Measurements from ENCODE around the gene PRG2.
"Not testable (repeated sequence)": the region's sequence is repeated elsewhere in the genome, so short reads cannot be mapped to it uniquely, and the experiment has no call there.

Gene PRG2

DNA sequence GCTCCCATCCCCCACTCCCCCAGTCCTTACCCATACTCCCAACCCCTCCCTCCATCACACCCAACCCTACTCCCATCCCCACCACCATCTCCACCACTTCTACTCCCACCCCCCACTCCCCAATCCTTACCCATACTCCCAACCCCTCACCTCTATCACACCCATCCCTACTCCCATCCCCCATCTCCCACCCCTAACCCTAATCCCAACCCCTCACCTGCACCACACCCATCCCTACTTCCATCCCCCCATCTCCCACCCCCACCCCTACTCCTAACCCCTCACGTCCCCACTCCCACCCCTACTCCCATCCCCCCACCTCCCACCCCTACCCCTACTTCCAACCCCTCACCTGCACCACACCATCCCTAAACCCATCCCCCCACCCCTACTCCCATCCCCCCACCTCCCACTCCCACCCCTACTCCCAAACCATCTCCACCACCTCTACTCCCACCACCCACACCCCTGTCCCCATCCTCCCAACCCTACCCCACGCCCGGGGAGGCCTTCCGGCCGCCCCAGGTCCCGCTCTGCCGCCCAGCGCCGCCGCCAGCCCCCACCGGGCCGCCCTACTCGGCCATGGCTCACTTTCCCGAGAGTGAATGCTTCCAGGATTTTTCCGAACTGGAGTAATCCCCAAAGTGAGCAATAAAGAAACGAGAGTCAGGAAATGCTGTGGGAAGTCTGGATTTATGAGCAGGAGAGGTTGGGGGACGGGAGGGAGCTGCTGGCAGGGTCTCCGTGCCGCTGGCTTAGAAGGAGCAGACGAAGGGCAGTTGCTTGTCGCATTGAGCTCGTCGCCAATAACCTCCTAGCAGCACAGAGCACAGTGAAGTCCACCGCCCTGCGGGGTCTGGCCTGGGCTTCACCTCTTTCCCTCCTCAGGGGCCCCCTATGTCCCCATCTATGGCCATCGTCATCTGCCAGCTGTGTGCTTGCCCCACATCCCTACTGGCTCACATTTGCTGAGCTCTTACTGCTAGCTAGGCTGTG lies 14.1 kb downstream of the PRG2 start:
- no peak for DNase-seq
- no peak for TF ChIP-seq GATA1 (IDR thresholded peaks at IDR 0.05; ENCODE audit: low read depth, low read length)

DNA sequence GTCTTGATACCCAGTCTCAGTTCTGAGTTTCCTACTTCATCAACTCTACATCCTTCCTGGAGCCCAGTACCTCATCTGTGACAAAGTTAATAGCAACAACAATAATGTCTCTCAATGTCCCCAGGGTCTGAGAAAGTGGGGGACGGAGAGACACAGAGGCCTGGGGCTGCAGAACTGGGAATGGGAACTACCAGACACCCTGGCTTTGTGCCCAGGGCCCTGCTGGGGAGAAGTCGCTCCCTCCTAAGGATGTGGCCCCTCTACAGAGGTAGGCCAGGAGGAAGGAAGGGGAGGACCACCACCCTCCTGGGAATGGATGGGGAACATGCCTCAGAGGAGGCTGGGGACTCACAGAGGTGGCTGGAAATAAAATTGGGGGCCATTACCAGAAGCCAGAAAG lies 15.0 kb downstream of the PRG2 start:
- no peak for TF ChIP-seq GATA1 (IDR thresholded peaks at IDR 0.05; ENCODE audit: low read depth, low read length)
- TF ChIP-seq POLR2A (IDR thresholded peaks at IDR 0.05; ENCODE audit: low read length): no peak
- no peak for DNase-seq

DNA sequence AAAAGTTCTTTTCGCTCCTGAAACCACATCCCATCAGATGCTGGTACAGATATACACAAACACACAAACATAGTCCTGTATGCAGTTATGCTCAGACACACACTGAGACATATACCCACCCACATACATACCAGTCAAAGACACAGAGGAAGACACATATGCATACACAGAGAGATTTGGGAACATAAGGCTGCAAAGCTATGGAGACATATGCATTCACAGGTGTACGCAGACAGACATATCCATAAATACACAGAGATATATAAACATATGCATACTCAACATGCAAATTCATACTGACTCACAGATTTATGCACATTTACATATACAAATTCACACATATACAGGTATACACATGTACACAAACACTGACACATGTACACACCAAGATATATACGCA lies 15.5 kb downstream of the PRG2 start:
- no peak for DNase-seq
- TF ChIP-seq GATA1 (IDR thresholded peaks at IDR 0.05; ENCODE audit: low read depth, low read length): no peak
- no peak for TF ChIP-seq POLR2A (IDR thresholded peaks at IDR 0.05; ENCODE audit: low read length)

DNA sequence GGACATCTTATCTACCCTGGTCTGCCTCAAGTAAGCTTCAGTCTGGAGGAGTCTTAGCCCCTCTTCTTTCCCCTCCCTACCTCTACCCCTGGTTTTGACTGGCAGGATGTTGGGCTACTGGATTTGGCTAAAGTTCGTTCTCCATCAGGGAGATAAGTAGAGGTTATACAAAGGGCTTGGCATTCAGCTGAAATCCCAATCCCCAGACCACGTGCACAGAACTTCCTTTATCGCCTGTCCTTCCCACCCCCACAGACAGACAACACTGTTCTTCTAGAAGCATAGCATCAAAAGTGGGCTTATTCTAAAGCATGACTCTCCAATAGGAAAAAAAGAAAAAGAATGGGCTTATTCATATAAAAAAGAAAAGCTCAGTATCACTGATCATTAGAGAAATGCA lies 17.3 kb downstream of the PRG2 start:
- no peak for DNase-seq
- no peak for TF ChIP-seq GATA1 (IDR thresholded peaks at IDR 0.05; ENCODE audit: low read depth, low read length)
- no peak for TF ChIP-seq POLR2A (IDR thresholded peaks at IDR 0.05; ENCODE audit: low read length)

DNA sequence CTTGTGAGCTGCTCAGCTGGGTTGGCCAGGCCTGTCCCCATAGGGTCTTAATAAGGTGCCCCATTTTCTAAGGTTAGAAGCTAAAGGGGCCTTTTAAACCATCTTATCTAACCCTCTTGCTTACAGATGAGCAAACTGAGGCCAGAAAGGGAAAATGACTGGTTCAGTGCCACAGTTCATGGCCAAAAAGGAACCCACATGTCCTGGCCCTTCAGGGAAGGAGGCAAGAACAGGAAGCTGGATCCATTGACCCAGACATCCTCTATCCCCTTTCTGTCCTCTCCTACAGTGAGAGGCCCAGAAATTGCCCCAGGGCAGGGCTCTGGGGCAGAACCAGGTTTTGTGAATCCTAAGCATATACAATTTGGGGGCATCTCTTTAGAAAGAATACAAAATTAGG lies 19.5 kb downstream of the PRG2 start:
- DNase-seq: no peak
- TF ChIP-seq POLR2A (IDR thresholded peaks at IDR 0.05; ENCODE audit: low read length) (no peak), GATA1 (IDR thresholded peaks at IDR 0.05; ENCODE audit: low read depth, low read length) (no peak)

DNA sequence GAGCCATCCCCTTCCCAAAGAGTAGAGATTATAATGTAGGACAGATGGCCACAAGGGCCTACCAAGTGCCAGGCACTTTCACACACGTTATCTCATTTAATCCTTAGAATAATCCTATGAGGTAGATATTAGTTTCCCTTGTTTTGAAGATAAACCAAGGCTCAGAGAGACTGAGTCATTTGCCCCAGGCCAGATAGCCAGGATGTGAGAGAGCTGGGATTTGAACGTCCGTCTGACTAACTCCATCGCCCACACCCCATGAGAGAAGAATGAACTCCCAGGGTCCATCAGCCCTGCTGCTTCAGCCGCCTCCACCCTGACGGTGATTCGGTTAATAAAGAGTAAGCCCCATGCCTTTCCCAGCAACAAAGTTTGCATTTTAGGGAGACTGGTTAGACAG lies 20.2 kb downstream of the PRG2 start:
- no peak for DNase-seq
- TF ChIP-seq GATA1 (IDR thresholded peaks at IDR 0.05; ENCODE audit: low read depth, low read length) (no peak), POLR2A (IDR thresholded peaks at IDR 0.05; ENCODE audit: low read length) (no peak)

DNA sequence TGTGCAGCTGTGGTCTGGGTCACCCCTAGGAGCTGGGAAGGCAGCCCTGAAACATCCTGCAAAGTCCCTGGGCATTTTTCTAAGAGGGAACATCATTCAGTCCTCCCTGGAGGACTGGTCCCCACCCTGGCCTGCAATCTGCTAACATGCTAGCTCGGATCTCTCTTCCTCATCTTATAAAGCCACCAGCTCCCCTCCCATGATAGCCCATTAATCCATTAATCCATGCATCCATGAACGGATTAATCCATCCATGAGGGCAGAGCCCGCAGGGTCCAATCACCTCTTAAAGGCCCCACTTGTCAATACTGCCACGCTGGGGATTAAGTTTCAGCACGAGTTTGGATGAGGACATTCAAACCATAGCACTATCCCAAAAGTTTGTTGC lies 21.6 kb downstream of the PRG2 start:
- DNase-seq: no peak
- no peak for TF ChIP-seq GATA1 (IDR thresholded peaks at IDR 0.05; ENCODE audit: low read depth, low read length)
- no peak for TF ChIP-seq POLR2A (IDR thresholded peaks at IDR 0.05; ENCODE audit: low read length)

DNA sequence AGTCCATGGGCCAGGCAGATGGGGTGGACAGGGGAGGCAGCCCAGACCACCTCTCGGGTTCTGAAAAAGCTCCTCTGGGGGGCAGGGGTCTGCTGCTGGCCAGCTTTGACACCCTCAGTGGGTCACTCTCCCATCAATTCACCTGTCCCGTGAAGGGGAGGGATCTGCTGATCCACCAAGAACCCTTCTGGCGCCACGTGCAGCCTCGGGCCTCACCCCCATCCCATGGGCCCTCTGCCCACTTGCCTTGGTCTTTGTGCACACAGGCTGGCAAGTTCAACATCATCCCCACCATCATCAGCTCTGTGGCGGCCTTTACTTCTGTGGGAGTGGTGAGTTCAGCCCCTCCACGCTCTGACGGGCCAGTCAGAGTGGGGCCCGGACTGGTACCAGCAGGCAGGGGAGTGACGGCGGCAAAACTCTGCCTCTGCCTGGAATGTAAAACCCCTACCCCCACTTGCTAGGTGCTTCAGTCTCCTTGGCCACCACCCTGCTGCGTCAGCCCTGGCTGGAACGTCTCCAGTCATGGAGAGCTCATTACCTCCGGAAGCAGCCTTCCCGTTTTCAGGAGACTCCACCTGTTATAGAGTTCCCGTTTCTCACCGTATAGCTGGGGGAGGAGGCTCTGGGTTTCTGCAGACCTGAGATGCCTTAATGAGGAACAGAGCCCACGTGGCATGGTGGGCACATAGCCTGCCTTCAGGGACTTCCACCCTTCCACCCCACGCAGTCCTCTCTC lies 22.2 kb downstream of the PRG2 start:
- TF ChIP-seq GATA1 (IDR thresholded peaks at IDR 0.05; ENCODE audit: low read depth, low read length) (no peak), POLR2A (IDR thresholded peaks at IDR 0.05; ENCODE audit: low read length) (no peak)

DNA sequence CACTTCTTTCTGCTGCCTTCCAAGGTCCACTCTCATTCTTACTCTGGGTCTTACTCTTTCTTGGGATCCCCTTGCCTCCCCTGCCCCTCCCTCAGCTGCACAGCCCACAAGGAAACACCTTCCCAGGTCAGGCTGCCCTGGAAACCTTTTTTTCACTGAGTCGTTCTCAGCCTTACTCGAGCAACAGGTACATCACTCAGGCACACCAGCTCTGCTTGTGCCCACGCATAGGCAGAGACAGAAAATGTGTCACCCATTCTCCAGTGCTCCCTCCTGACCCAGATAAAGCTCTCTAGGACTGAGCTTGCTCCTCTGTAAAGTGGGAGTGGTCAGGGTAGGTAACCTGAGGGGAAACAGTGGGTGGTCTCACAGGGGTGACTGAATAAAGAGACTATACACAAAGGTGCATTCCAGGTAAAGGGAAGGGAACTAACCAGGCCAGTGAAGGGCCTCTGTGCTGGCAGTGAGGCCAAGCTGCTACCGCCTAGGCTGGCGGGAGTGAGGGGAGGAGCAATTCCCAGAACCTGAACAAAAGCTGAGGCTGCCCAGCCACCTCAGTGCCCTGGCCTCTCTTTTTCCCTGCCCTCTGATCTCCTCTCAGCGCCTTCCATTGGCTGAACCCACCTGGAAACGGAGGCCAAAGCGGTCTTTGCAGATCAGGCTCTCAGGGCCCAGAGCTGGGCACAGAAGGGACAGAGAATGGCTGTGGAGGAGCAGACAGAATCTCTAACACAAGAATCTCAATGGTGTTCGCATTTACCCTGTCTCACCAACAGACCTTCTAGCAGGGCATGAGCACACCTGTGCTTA lies 25.4 kb downstream of the PRG2 start:
- TF ChIP-seq GATA1 (IDR thresholded peaks at IDR 0.05; ENCODE audit: low read depth, low read length): no peak
- no peak for TF ChIP-seq POLR2A (IDR thresholded peaks at IDR 0.05; ENCODE audit: low read length)
- no peak for DNase-seq

More for the DNA sequence above, 22.2 kb downstream of the PRG2 start:
- no peak for DNase-seq

DNA sequence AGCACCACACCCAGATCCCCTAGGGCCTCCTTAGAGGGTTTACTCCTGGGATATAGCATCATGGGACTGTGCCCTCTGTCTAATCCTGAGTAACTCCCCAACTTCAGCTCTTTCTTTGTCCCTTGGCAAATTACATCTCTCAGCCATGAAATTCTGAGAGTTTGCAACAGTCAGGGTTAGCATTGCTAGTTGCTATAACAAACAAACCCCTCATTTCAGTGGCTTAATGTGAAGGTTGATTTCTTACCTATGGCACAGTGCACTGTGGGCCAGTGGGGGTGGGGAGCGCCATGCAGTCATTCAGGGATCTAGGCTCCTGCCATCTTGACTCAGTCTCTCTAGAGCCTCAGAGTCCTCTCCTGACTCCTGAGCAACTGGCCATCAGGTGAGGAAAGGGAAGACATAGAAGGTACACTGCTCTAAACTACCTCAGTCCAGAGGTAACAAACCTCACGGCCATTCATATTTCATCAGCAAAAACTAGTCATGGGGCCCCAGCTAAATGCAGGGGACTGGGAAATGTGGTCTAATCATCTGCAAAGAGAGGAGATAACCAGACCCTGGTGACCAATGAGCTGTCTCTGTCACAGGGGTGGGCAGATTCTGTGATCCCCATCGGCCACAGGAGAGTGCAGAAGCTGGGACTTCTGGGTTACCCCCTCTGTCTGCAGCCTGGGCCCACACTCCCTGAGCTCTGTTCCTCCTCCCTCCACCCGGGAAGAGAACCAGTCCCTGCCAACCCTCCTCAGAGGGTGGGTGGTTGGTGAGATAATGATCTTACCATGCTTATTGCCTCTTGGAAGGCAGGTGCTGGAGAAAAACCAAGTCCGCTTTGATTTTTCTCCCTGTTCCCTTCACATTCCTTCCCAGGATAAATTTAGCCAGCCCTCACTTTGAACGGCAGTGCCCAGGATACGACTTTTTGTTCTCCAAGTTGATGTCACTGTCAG lies 27.0 kb downstream of the PRG2 start:
- TF ChIP-seq GATA1 (IDR thresholded peaks at IDR 0.05; ENCODE audit: low read depth, low read length): no peak
- TF ChIP-seq POLR2A (IDR thresholded peaks at IDR 0.05; ENCODE audit: low read length): no peak
- DNase-seq: peak; percentile 26 to 66

DNA sequence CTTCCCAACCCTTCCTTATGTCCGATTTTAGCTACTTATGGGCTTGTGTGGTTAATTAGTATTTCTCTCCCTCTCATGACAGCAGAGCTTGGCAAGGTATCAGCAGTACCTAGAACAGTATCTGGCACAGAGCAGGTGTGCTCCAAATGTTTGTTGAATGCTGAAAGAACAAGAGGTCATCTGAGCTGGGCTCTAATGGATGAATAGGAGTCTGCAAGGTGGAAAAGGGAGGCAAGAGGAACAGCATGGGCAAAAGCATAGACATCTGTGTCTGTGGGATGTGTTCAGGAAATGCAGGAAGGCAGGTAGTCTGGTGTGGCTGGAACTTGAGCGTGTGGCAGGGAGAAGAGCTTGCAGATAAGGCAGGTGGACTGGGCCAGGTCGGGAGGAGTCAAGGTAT lies 28.5 kb downstream of the PRG2 start:
- TF ChIP-seq GATA1 (IDR thresholded peaks at IDR 0.05; ENCODE audit: low read depth, low read length) (no peak), POLR2A (IDR thresholded peaks at IDR 0.05; ENCODE audit: low read length) (no peak)
- no peak for DNase-seq

DNA sequence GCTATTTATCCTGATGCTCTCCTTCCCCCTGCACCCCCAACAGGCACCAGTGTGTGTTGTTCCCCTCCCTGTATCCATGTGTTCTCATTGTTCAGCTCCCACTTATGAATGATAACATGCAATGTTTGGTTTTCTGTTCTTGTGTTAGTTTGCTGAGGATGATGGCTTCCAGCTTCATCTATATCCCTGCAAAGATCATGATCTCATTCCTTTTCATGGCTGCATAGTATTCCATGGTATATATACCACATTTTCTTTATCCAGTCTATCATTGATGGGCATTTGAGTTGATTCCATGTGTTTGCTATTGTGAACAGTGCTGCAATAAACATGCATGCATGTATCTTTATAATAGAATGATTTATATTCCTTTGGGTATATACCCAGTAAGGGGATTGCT lies 29.0 kb downstream of the PRG2 start:
- DNase-seq: not testable (repeated sequence)

DNA sequence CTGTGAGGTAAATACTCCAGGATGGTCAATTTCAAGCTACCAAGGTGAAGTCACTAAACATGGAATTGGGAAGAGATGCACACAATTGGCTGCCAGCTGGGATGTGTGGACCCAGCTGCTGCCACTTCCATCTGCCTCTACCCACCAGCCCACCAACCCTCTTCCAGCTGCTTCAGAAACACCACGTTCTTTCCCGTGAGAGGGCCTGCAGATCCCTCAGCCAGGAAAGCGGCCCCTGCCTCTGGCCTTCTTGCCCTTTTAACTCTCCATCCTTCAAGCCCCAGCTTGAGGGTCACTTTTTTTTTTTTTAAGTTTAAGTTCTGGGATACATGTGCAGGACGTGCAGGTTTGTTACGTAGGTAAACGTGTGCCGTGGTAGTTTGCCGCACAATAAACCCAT lies 29.5 kb downstream of the PRG2 start:
- TF ChIP-seq POLR2A (IDR thresholded peaks at IDR 0.05; ENCODE audit: low read length): no peak
- TF ChIP-seq GATA1 (IDR thresholded peaks at IDR 0.05; ENCODE audit: low read depth, low read length): no peak
- DNase-seq: no peak

Data from erythroblast (primary cell).